Activated CD8-positive, alpha-beta memory T cell treated with anti-CD3 and anti-CD28 coated beads, Interleukin-2, amount 50 U/mL, for 24 hours (primary cell): ENCODE results near the gene LIN54.
"Not testable (repeated sequence)": the region's sequence is repeated elsewhere in the genome, so short reads cannot be mapped to it uniquely, and the experiment has no call there.

Experiments used
- DNase-seq: peaks from one replicate; pipeline ENCODE4 v3.0.0-alpha.2; 2020; ENCODE audit errors: extremely low read depth

LIN54 gene

GRCh38 chr4:83010522-83011318 is at the start of gene LIN54:
TSS of gene LIN54 (minus strand) at chr4:83010823. CDS start at chr4:82984844, 25,979 bp downstream.
- peak; percentile 45 for DNase-seq

DNA sequence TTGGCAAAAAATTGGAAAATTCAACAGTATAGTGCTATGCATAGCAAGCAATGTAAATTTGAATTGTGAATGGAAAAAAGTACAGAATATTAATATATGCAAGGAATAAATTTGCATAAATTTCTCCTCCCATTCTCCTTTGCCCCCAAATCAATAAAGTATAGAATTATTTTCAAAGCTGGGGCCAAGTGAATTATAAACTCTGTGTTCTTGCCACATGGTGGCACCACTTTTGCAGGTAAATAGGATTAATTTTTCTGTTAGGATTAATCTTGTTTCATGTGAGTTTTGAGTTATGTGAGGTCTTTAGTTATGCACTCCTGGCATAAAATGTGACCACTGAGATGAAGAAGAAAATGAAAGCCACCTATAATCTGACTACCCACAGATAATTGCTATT is 44.3 kb upstream of the LIN54 start:
- DNase-seq: no peak

DNA sequence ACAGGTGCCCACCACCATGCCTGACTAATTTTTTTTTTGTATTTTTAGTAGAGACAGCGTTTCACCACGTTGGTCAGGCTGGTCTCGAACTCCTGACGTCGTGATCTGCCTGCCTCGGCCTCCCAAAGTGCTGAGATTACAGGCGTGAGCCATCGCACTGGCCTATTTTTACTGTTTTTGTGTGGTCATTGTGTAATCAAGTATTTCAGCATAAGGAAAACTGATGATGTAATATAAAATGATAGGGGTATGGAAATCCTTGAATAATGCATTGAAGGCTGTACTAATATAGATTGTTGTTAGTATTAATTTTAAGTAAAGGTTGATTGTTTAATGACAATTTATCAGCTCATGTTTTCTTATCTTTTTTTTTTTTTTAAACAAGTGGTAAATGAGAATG is 38.2 kb upstream of the LIN54 start:
- not testable (repeated sequence) for DNase-seq

DNA sequence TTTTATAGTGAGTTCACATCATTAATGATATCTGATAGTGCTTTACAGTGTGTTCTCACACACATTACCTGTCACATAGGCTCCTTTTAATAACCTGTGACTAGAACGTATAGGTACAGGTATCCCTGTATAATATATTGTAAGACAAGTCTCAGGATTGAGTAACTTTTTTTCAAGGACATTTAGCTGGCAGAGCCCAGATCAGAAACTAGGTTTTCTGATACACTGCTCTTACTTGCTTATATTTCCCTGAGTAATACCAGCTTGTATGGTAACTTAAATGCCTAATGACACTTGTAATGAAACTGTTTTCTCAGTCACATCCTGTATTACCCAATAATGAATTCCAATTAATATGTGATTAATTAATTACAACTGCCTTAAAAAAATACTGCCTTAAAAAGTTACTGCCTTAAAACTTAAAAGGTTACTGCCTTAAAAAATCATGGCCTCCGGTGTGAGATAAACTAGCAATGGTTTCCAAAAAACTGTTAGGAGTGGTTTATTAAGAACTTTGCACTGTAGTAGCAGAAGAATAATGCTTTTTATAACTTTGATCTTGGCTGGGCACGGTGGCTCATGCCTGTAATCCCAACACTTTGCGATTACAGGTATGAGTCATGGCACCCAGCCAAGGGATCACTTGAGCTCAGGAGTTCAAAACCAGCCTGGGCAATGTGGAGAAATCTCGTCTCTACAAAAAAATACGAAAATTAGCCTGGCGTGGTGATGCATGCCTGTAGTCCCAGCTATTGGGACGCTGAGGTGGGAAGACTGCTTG is 36.3 kb upstream of the LIN54 start:
- DNase-seq: no peak

DNA sequence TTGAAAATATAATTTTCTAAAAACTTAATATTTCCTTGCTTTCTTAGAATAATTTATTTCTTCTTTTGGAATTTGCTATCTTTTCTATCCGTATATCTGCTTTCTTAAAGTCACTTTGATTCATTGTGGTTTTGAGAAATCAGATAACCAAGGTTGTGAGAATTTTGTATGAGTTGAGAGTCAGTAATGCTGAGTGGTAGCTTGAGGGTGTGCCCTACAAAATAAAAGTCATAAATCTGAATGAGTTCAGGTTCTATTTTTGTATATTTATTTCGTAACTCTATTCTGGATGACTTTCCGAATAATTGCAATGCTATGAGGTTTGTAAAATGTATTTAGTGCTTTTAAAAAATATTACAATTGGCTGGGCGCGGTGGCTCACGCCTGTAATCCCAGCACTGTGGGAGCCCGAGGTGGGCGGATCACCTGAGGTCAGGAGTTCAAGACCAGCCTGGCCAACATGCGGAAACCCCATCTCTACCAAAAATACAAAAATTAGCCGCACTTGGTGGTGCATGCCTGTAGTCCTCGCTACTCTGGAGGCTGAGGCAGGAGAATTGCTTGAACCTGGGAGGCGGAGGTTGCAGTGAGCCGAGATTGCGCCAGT is 33.3 kb upstream of the LIN54 start:
- DNase-seq: no peak

GRCh38 chr4:83043157-83043556 is 32.5 kb upstream of the LIN54 start:
- DNase-seq: not testable (repeated sequence)

DNA sequence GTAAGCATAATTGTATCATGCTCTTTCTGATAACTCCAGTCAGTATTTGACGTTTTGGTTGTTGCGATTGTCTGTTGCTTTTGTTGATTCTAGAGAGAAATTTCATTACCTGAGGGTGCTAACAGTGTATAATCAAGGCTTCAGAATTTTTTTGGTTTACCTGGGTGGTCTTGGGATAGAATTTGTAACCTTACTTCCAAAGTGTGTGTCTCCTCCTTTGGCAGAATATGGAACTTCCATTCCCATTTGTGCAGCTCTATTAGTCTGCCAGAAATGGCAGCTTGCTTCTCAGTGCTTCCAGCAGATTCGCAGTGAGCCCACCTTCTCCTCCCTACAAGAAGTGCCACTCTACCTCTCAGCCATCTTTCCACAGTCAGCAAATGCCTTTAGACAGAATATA is 29.6 kb upstream of the LIN54 start:
- no peak for DNase-seq

DNA sequence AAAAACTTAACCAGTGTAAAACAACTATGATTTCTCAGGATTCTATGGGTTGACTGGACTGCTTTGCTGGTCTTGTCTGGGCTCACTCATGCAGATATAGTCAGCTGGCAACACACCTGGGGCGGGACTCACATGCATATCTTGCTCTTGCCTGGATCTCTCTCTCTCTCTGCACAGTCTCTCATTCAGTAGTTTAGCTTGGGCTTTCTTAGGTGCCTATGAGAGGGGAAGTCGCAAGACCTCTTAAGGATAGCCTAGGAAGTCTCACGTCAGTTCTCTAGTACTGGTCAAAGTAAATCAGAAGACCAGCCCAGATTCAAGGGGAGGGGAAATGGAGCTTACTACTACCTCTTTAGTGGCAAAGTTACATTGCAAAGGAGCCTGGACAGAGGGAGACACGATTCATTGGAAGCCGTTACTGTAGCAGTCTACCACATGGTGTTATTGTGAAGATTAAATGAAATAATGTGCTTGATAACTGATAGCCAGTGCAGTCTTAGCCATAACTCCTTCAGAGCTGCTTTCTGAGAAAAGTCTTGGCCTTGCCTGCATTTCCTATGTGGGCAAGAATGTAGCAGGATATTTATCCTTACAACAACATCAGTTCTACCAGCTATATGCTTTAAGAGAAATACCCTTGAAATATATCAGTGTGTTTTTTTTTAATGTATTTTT is 26.5 kb upstream of the LIN54 start:
- DNase-seq: no peak

- DNase-seq: peak; percentile 91
Measured at GRCh38 chr4:83034630-83035494, 24.2 kb upstream of the LIN54 start, which contains the start of gene COPS4. TSS of gene COPS4 (plus strand) at chr4:83035183. CDS start at chr4:83035225, 42 bp downstream.

DNA sequence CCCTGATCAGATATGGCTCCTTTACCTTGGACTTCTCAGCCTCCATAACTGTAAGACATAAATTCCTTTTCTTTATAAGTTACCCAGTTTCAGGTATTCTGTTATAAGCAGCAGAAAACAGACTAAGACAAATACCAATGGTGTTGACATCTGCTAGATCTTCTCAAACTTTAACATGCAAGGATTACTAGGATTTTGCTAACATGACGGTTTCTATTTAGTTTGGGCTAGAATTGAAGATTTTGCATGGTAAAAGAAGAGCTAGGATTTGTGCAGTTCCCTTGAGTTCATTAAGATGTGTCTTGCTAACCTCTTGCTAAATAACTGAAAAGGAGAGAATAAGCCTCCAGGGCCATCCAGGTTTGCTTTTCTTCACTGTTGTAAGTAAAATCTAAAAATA is 19.1 kb upstream of the LIN54 start:
- no peak for DNase-seq

DNA sequence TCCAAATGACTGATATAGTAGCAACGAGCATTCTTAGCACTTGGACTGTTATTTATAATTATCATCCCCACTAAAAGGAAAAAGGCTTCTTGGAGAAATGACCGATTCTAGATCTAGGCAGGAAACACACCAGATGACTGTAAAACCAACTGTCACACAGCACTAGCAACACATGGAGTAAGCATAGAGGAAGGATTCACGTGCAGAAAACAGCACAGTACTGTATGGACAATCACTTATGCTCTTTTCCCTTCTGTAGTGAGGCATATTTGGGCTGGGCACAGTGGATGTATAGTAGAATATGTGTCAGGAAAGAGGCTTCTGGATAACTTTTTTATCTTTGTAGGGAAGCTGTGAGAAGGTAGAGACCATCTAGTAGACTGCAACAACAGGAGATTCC is 18.4 kb upstream of the LIN54 start:
- DNase-seq: no peak

DNA sequence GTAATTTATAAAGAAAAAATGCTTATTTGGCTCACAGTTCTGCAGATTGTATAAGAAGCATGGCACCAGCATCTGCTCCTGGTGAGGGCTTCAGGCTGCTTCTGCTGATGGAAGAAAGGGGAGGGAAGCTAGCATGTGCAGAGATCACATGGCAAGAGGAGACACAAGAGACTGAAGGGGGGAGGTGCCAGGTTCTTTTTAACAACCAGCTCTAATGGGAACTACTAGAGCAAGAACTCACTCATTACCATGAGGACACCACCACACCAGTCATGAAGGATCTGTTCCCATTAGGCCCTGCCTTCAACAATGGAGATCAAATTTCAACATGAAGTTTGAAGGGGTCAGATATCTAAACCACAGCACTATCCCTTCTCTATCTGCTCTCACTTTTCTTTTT is 14.9 kb upstream of the LIN54 start:
- DNase-seq: no peak

DNA sequence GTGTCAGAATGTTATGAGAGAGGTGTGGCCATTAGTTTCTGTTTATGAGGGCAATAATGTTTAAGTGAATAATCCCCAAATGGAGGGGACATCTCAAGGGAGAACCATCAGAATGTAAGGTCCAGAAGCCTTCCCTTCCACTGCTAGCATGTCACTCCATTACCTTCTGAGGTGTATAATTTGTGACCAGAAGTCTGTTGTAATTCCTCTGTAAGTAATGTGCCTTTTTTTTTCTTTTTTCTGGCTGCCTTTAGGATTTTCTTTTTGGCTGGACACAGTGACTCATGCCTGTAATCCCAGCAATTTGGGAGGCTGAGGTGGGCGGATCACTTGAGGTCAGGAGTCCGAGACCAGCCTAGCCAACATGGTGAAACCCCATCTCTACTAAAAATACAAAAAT is 13.6 kb upstream of the LIN54 start:
- DNase-seq: no peak

GRCh38 chr4:83023599-83023998 is 13.0 kb upstream of the LIN54 start:
- not testable (repeated sequence) for DNase-seq

DNA sequence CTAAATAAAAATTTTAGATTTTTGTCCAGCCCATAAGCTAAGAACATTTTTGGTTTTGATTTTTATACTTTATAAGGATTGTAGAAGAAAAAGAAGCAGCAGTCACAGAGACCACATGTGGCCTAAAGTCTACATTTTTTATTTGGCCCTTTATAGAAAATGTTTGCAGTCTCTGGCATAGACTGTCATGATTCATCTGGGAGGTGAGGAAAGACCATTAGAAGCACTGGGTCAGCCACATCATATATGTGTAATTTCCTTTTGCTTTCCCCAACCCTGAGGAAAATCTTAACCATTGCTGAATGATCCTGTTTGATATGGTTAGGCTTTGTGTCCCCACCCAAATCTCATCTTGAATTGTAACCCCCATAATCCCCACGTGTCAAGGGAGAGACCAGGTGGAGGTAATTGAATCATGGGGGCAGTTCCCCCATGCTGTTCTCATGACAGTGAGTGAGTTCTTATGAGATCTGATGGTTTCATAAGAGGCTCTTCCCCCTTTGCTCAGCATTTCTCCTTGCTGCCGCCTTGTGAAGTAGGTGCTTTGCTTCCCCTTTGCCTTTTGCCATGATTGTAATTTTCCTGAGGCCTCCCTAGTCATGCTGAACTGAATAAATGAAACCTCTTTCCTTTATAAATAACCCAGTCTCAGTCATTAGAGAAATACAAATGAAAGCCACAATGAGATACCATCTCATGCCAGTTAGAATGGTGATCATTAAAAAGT is 12.3 kb upstream of the LIN54 start:
- no peak for DNase-seq

- DNase-seq: no peak
Measured at GRCh38 chr4:83019794-83020494, 9.3 kb upstream of the LIN54 start.

- DNase-seq: no peak
Measured at GRCh38 chr4:83013902-83014301, 3.3 kb upstream of the LIN54 start.

GRCh38 chr4:83013420-83013867 is 2.8 kb upstream of the LIN54 start:
- no peak for DNase-seq

DNA sequence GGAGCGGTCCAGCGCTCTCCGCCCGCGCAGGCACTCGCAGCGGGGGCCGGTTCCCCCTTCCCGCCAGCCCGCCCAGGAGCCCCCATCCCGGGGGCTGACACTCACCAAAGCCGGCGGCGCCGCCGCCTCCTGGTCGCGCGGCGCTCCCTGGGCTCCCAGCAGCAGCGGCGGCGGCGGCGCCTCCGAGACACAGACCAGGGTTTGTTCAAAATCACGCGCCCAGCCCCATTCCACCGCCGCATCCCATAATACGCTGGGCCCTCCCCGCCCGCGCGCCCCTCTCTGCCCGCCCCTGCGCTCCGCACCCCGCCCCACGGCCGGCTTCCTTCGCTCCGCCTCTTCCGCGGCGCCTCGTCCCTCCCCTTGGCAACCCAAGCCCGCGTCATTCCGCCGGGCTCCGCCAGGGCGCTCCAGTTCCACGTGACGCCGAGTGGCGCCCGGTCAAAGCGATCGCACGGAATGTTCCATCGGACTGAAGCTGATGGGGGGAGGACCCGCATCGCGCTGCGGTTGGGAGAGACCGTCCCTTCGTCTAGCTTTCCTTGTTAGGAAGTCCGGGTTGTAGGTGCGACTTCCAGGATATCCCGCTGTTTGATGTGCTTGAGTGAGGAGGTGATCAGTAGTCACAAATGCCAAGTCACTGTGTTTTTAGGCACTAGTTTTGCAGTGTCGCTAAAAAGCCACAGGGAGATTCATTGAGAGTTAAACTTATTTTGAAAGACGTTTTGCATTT is 2.2 kb upstream of the LIN54 start:
- peak; percentile 86 for DNase-seq
